Glutamatergic neuron (in vitro differentiated cells): ENCODE measurements around the gene CFDP1. TPM values are rescaled to one million over a fixed set of nuclear protein-coding genes. Genes with fewer than 3 reads are reported as not detected.
A peak's percentile ranks its signal among the peaks of the same experiment; 100 is the strongest.

Experiments
- DNase-seq: peaks from one replicate; pipeline ENCODE4 v3.0.0; 2022
- H3K27ac Mint-ChIP-seq: one replicate; pipeline ENCODE4 v1.8.0; 2020; ENCODE audit warnings: mild to moderate bottlenecking, mixed read lengths, inconsistent platforms; ENCODE audit not compliant: unreplicated experiment
- H3K27me3 Mint-ChIP-seq: one replicate; pipeline ENCODE4 v1.8.0; 2020; ENCODE audit warnings: mild to moderate bottlenecking, moderate library complexity, mixed read lengths, inconsistent platforms; ENCODE audit not compliant: unreplicated experiment
- H3K36me3 Mint-ChIP-seq: one replicate; pipeline ENCODE4 v1.8.0; 2020; ENCODE audit warnings: mild to moderate bottlenecking, mixed read lengths, inconsistent platforms; ENCODE audit not compliant: unreplicated experiment
- H3K4me1 Mint-ChIP-seq: one replicate; pipeline ENCODE4 v1.8.0; 2020; ENCODE audit warnings: mild to moderate bottlenecking, low read depth, mixed read lengths, inconsistent platforms; ENCODE audit not compliant: unreplicated experiment
- H3K4me3 Mint-ChIP-seq: one replicate; pipeline ENCODE4 v1.8.0; 2020; ENCODE audit warnings: mild to moderate bottlenecking, mixed read lengths, inconsistent platforms; ENCODE audit not compliant: unreplicated experiment
- H3K9me3 Mint-ChIP-seq: one replicate; pipeline ENCODE4 v1.8.0; 2020; ENCODE audit warnings: mild to moderate bottlenecking, moderate library complexity, mixed read lengths, inconsistent platforms; ENCODE audit not compliant: unreplicated experiment
- CTCF ChIP-seq: fragments of 200-600 bp; sonication (generic); IDR thresholded peaks from one replicate; pipeline ENCODE4 v1.5.0; 2021; ENCODE audit not compliant: partially characterized antibody, unreplicated experiment
- total RNA-seq: library from RNA; stranded (reverse); fragmentation: NEBNext Ultra II Directional; extraction: Animal tissue kit (Norgen Biotek cat#: 25700); gene quantifications from one replicate; pipeline ENCODE4 v1.2.1, GENCODE V29; 2021; ENCODE audit not compliant: unreplicated experiment

Gene CFDP1
- total RNA-seq, 1 donor from 2014 or later = 60.1 TPM

GRCh38 chr16:75420987-75421819, 12.1 kb downstream of the CFDP1 start:
- peak overlapping the region; percentile 59 for H3K4me3 Mint-ChIP-seq
- no peak for TF ChIP-seq CTCF
- peak; percentile 96 for DNase-seq

GRCh38 chr16:75416904-75417565, 16.3 kb downstream of the CFDP1 start:
- Mint-ChIP-seq H3K27me3 (no peaks in the 10 kb centered on the region), H3K4me1 (peaks cover 15% of the 10 kb centered on the region), H3K27ac (no peak overlapping the region), H3K36me3 (no peaks in the 10 kb centered on the region), H3K9me3 (no peaks in the 10 kb centered on the region), H3K4me3 (no peak overlapping the region)
- TF ChIP-seq CTCF = no peak
- DNase-seq = no peak

More at GRCh38 chr16:75420987-75421819, 12.1 kb downstream of the CFDP1 start:
- Mint-ChIP-seq H3K9me3 (no peaks in the 10 kb centered on the region), H3K27me3 (no peaks in the 10 kb centered on the region), H3K27ac (peak overlapping the region; percentile 71), H3K36me3 (no peaks in the 10 kb centered on the region), H3K4me1 (peaks cover 15% of the 10 kb centered on the region)

- Mint-ChIP-seq H3K27ac (no peak overlapping the region), H3K36me3 (no peaks in the 10 kb centered on the region), H3K4me3 (no peak overlapping the region), H3K4me1 (peaks cover 4% of the 10 kb centered on the region), H3K9me3 (no peaks in the 10 kb centered on the region), H3K27me3 (no peaks in the 10 kb centered on the region)
- DNase-seq = no peak
- no peak for TF ChIP-seq CTCF
These were observed 18.0 kb downstream of the CFDP1 start for GRCh38 chr16:75415169-75415905.

- no peaks in the 10 kb centered on the region for H3K4me1 Mint-ChIP-seq
- TF ChIP-seq CTCF = no peak
- no peak overlapping the region for H3K4me3 Mint-ChIP-seq
- H3K27ac Mint-ChIP-seq = no peak overlapping the region
- no peaks in the 10 kb centered on the region for H3K27me3 Mint-ChIP-seq
- DNase-seq = no peak
- no peaks in the 10 kb centered on the region for H3K36me3 Mint-ChIP-seq
- H3K9me3 Mint-ChIP-seq = peaks cover 2% of the 10 kb centered on the region
These were observed 19.4 kb downstream of the CFDP1 start for GRCh38 chr16:75413951-75414350.
